ENCODE results near the gene ZBTB43. TPM values are rescaled to one million over a fixed set of nuclear protein-coding genes. Genes with fewer than 3 reads are reported as not detected.
A peak's percentile ranks its signal among the peaks of the same experiment; 100 is the strongest.

The ZBTB43 gene
- total RNA-seq, 1 donor from 2014 or later = 35.1 TPM

DNA sequence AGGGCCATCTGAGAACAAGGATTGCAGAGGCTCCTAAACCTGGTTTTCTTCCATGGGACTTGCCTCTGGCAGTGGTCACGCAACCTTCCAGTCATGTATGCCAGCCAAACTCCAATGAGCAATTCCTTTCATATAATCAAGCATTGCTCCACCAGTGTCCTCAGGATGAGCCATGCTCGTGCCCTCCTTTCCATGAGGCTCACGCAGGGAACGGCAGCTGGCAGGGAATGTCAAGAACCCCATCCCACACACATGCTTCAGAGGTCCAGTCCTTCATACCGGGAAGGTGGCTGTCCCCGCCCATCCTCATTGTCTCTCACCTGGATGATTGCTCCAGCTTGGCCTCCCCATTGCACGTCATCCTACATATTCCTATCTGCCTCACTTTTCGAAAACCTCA is 42.2 kb downstream of the ZBTB43 start:
- ATAC-seq = no peak
- intact Hi-C loops (cut with DNase I) = no loop called here
- DNase-seq (ENCODE audit: missing footprints) = no peak

GRCh38 chr9:126849591-126850225 is 44.9 kb downstream of the ZBTB43 start:
- intact Hi-C loops (cut with DNase I) = no loop called here
- DNase-seq (ENCODE audit: missing footprints) (no peak), ATAC-seq (no peak)

GRCh38 chr9:126851286-126851880 is 46.5 kb downstream of the ZBTB43 start:
- intact Hi-C loops (cut with DNase I) = no loop called here
- ATAC-seq (no peak), DNase-seq (ENCODE audit: missing footprints) (no peak)

DNA sequence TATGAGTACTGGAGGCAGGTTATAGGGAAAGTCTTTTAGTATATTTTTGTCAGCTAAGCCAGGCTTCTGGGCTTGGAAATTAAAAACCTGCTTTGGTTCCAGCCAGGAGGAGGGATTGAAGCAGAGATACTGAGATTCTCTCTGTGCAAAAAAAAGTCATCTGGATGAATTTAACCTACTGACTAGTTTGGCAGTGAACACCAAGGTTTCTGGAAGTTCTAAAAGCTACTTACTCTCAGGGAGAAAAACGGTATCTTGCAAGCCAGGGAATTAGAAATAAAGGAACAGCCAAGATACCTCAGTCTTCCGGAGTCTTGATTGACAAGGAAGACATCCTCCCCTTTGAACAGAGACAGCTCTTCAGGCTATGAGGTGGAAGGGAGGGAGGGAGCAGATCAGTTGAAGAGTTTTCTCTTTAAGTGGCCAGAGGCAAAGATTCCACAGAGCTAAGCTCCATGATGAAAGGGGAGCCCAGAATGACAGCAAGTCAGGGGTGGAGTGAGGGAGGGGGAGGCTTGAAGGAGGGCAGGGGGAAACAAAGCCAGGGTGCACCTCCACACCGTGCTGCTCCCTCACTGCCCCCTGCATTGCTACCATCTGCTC is 47.3 kb downstream of the ZBTB43 start:
- ATAC-seq = no peak
- DNase-seq (ENCODE audit: missing footprints) = no peak
- intact Hi-C loops (cut with DNase I) = no loop called here

GRCh38 chr9:126853667-126854066 is 48.8 kb downstream of the ZBTB43 start:
- no peak for DNase-seq (ENCODE audit: missing footprints)
- intact Hi-C loops (cut with DNase I) = no loop called here
- ATAC-seq = no peak

- DNase-seq (ENCODE audit: missing footprints) = no peak
- no peak for ATAC-seq
- intact Hi-C loops (cut with DNase I) = no loop called here
Observed at GRCh38 chr9:126854734-126855133, 49.9 kb downstream of the ZBTB43 start.

- DNase-seq (ENCODE audit: missing footprints) (no peak), ATAC-seq (no peak)
- intact Hi-C loops (cut with DNase I) = no loop called here
Observed at GRCh38 chr9:126856326-126856877, 51.6 kb downstream of the ZBTB43 start.

- intact Hi-C loops (cut with DNase I) = no loop called here
- DNase-seq (ENCODE audit: missing footprints) = no peak
- no peak for ATAC-seq
Observed at GRCh38 chr9:126857261-126857960, 52.6 kb downstream of the ZBTB43 start.

GRCh38 chr9:126859111-126859510 is 54.3 kb downstream of the ZBTB43 start:
- ATAC-seq (no peak), DNase-seq (ENCODE audit: missing footprints) (no peak)
- intact Hi-C loops (cut with DNase I) = no loop called here

GRCh38 chr9:126860077-126860756 is 55.4 kb downstream of the ZBTB43 start, which contains the start of gene ZBTB34:
ZBTB34 (plus strand) TSS chr9:126860639; CDS start chr9:126879400, 18,761 bp downstream.
- DNase-seq (ENCODE audit: missing footprints) (peak; percentile 84), ATAC-seq (peak; percentile 75)
- intact Hi-C loops (cut with DNase I) = loop anchor here (5.0 kb wide), 1 partner anchor 52 kb away; the partner anchor contains the start of gene RALGPS1

- ATAC-seq (peak; percentile 46), DNase-seq (ENCODE audit: missing footprints) (peak; percentile 76)
- intact Hi-C loops (cut with DNase I) = loop anchor here (5.0 kb wide), 1 partner anchor 51 kb away; the partner anchor contains the start of gene RALGPS1
Observed at GRCh38 chr9:126860757-126861466, 56.1 kb downstream of the ZBTB43 start.

DNA sequence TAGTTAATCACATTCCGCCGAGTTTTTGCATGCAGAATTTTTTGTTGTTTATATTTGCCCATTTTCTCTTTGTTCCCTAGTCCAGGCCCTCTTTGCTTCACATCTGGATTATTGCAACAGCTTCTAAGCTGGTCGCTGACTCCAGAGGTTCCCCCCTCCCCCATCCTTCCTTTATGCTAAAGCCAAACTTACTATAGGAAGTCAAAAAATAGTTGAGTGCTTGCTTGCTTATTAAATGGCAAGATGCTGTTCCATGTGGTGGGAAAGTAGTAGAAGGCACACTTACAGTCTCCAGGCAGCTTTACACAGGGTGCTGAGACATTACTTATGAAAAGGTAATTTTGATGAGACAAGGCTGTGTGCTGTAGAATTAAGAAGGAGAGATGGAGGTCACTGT is 56.9 kb downstream of the ZBTB43 start:
- ATAC-seq = no peak
- no peak for DNase-seq (ENCODE audit: missing footprints)
- intact Hi-C loops (cut with DNase I) = loop anchor here (5.0 kb wide), 1 partner anchor 51 kb away; the partner anchor contains the start of gene RALGPS1

DNA sequence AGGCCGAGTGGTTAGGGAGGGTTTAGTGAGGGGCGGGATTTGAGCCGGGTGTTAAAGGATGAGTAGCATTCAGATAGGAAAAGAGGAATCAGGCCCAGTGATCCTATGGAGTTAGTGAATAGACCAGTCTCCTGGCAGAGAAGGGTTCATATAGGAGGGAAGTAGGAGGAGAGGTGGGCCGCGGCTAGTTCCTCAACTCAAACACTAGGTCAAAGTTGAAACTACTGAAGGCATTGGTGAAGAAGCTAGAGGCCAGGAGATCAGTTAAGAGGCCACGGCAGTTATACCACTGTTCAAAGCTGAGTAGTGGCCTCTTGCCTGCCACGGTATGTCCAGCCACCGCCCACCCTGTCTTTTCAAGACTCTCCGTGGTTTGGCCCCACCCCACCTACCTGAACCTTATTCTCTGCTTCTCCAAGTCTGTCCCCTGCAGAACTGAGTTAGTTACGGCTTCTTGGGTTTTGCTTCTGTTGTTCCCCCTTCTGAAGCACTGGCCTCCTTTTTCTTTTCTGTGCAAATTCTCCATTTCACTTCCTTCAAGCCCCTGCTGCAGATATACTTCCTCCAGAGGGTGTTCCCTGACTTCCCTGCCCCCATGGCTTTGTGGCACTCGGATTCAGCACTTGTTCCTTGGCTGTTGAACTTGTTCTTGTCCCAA is 57.4 kb downstream of the ZBTB43 start:
- intact Hi-C loops (cut with DNase I) = loop anchor here (5.0 kb wide), 1 partner anchor 50 kb away; the partner anchor contains the start of gene RALGPS1
- DNase-seq (ENCODE audit: missing footprints) (no peak), ATAC-seq (peak; percentile 27)

DNA sequence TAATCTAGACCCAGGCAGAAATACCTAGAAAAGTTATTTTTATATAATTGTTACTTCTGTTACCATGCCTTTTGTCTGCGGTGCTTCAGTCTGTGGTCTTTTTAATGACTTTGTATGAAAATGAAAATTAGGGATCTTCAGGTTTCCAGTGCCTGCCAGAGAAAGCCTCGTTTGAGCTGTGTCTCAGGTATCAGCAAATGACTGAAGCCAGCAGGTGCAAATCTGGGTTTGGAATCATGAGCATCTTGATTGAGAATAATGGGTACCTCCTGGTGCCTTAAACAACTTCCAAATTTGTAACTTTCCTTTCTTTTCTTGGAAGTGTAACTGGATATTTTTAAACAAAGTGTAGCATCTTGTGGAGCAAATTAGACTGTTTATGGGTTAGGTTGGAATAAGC is 59.9 kb downstream of the ZBTB43 start:
- ATAC-seq = no peak
- intact Hi-C loops (cut with DNase I) = loop anchor here (5.0 kb wide), 1 partner anchor 48 kb away; the partner anchor contains the start of gene RALGPS1
- no peak for DNase-seq (ENCODE audit: missing footprints)

DNA sequence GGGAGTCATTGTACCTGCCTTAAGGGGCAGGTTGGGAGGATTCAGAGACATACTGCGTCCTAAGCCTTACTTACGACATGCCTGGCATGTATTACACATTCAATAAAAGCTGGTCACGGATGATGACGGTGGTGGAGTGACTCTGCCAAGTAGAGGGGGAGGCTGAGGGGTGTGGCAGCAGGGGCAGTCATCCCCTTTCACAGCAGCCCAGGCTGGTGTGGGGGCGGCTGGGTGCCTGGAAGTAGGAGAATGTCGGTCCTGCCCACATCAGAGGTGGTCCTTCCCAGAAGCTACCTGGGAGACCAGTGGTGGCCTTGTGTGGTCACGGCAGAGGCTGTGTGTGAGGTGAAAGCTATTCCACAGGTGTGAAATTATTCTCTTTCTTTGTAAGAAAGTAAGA is 64.5 kb downstream of the ZBTB43 start:
- intact Hi-C loops (cut with DNase I) = no loop called here
- ATAC-seq = no peak
- DNase-seq (ENCODE audit: missing footprints) = no peak

DNA sequence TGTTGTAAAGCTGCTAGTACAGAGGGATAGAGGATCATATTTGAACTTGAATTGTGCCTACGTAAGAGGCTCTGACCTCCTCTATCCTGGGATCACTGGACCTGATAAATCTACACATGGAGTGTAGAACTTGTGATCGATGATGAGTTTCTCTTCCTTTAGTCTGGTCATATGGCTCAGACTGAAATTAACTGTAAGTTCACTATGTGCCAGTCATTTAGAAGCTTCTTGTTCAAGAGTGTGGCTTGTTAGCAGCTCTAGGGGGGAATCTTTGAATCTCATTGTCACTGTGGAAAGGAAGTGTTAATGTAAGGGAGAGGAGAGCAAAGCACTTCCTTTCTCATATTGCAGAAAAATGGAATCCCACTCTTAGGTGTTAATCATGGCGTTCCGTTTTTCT is 67.7 kb downstream of the ZBTB43 start:
- intact Hi-C loops (cut with DNase I) = no loop called here
- no peak for DNase-seq (ENCODE audit: missing footprints)
- ATAC-seq = no peak

DNA sequence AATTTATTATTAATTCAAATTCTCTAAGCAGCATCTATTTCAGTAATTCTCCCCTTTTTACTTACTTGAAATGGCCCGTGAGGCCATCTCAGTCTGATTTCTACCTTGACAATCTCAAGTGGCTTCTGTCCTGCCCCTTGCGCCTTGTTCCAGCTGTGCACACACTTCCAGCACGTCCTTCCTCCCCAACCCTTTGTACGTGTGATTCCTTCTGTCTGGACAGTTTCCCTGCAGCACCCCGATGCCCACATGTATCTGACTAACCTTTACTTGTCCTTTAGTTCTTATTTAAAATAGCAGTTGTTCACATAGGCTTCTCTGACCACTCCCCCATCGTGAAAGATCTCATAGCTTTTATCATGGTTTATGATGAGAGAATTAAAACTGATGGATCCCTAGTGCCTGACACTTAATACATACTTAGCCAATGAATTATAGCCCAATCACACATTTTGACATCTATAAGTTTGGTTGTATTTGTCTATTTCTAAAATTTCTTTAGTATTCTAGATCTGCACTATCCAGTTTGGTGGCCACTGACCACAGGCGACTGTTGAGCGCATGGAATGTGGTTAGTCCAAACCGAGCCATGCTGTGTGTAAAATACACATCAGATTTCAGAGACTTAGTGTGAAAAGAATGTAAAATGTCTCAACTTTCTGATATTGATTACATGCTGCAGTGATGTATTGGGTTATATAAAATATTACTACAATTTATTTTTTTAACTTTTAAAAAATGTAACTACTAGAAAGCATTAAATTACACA is 69.9 kb downstream of the ZBTB43 start:
- ATAC-seq = no peak
- intact Hi-C loops (cut with DNase I) = no loop called here
- no peak for DNase-seq (ENCODE audit: missing footprints)

Data from Right ventricle myocardium inferior (tissue), 1 donor.